RWPE2 (cell line): ENCODE data around the gene HK2.

Experiments
- ATAC-seq: fragments of 200-7000 bp; cut with Tn5 transposase; 3 replicates; pipeline ENCODE4 v1.9.1; 2021; ENCODE audit warnings: low read depth
- DNase-seq: peaks from one replicate; pipeline ENCODE4 v3.0.0-alpha.2; 2020; ENCODE audit warnings: low spot score
- H3K27ac ChIP-seq: fragments of 450-650 bp; 2 replicates; pipeline ENCODE4 v1.5.1; 2017; ENCODE audit warnings: mild to moderate bottlenecking; ENCODE audit not compliant: poor library complexity, severe bottlenecking
- H3K27me3 ChIP-seq: fragments of 250-450 bp; sonication (Bioruptor Pico); 2 replicates; pipeline ENCODE4 v1.5.1; 2021; ENCODE audit warnings: mild to moderate bottlenecking, moderate library complexity; ENCODE audit not compliant: insufficient read depth, poor library complexity, severe bottlenecking
- H3K36me3 ChIP-seq: fragments of 250-450 bp; sonication (Bioruptor Pico); 2 replicates; pipeline ENCODE4 v1.5.1; 2020; ENCODE audit warnings: low read depth, mild to moderate bottlenecking, moderate library complexity
- H3K4me1 ChIP-seq: fragments of 250-450 bp; sonication (Bioruptor Pico); 2 replicates; pipeline ENCODE4 v1.5.1; 2021; ENCODE audit warnings: mild to moderate bottlenecking, moderate library complexity; ENCODE audit not compliant: insufficient read depth, poor library complexity, severe bottlenecking
- H3K4me3 ChIP-seq: fragments of 250-450 bp; sonication (Bioruptor Pico); 2 replicates; pipeline ENCODE4 v1.5.1; 2021; ENCODE audit warnings: mild to moderate bottlenecking, moderate library complexity; ENCODE audit not compliant: severe bottlenecking
- H3K9me3 ChIP-seq: fragments of 250-450 bp; sonication (Bioruptor Pico); 2 replicates; pipeline ENCODE4 v1.5.1; 2021; ENCODE audit warnings: mild to moderate bottlenecking, moderate library complexity; ENCODE audit not compliant: severe bottlenecking
- TF ChIP-seq, protein P1 (sequence below): fragments of 450-650 bp; IDR thresholded peaks from one replicate; pipeline ENCODE4 v1.5.1; 2017; ENCODE audit warnings: mild to moderate bottlenecking, moderate library complexity; ENCODE audit not compliant: poor library complexity, severe bottlenecking

HK2 gene

DNA sequence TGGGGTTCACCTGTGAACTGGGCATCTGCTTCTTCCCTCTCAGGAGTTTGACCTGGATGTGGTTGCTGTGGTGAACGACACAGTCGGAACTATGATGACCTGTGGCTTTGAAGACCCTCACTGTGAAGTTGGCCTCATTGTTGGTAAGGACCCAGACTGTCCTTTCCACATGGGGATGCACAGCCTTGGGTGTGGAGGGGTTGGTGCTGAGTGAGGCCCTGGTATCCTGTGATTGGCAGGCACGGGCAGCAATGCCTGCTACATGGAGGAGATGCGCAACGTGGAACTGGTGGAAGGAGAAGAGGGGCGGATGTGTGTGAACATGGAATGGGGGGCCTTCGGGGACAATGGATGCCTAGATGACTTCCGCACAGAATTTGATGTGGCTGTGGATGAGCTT lies 52.3 kb downstream of the HK2 start:
- Histone ChIP-seq H3K4me3 (no peak overlapping the region), H3K27me3 (no peaks in the 10 kb centered on the region), H3K9me3 (no peaks in the 10 kb centered on the region), H3K27ac (peak overlapping the region; percentile 95), H3K4me1 (peaks cover 22% of the 10 kb centered on the region), H3K36me3 (peaks cover 87% of the 10 kb centered on the region)
- TF ChIP-seq, protein P1, sequence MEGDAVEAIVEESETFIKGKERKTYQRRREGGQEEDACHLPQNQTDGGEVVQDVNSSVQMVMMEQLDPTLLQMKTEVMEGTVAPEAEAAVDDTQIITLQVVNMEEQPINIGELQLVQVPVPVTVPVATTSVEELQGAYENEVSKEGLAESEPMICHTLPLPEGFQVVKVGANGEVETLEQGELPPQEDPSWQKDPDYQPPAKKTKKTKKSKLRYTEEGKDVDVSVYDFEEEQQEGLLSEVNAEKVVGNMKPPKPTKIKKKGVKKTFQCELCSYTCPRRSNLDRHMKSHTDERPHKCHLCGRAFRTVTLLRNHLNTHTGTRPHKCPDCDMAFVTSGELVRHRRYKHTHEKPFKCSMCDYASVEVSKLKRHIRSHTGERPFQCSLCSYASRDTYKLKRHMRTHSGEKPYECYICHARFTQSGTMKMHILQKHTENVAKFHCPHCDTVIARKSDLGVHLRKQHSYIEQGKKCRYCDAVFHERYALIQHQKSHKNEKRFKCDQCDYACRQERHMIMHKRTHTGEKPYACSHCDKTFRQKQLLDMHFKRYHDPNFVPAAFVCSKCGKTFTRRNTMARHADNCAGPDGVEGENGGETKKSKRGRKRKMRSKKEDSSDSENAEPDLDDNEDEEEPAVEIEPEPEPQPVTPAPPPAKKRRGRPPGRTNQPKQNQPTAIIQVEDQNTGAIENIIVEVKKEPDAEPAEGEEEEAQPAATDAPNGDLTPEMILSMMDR: no peak
- ATAC-seq (no peak), DNase-seq (no peak)

DNA sequence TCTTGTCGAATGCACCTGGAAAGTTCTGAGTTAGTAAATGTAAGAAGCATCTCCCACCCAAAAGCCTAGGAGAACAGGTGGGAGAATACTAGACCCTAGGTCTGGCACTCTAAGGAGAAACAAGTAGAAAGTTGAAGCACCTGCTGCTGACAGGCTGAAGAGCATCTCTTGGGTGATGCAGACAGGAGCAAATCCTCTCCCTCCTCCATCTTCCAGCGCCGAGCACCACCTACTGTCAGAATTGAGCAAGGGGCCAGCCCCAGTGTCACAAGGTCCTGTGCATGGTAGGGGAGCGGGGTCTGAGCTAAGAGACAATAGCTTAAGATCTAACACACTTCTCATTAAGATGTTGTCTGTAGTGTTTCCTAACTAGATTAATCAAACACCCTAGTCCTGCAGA lies 52.9 kb downstream of the HK2 start:
- DNase-seq (no peak), ATAC-seq (no peak)

DNA sequence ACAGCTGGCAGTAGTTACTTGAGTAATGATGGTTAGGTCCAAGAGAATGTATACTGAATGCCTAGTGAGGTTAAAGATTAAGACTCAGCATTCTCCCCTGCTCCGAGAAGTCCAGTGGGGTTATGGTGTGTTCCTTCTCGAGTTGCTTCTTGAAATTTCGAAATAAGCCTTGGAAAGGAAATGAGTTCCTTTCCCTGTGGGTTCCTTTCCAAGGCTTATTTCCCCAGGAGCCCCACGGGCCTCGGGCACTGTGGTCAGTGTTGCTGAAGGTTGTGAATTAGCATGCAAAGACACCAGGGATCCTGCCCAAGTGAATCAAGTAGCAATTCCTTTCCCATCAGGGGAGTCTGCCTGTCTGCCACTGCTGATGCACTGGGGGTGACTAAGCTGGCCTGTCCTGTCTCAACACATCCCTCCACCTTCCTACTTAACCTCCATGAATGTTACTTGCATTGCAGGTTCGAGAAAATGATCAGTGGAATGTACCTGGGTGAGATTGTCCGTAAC lies 53.6 kb downstream of the HK2 start:
- TF ChIP-seq, protein P1: no peak
- peak; percentile 92 for ATAC-seq
- peaks cover 27% of the 10 kb centered on the region for H3K4me1 ChIP-seq
- H3K27me3 ChIP-seq: no peaks in the 10 kb centered on the region
- no peaks in the 10 kb centered on the region for H3K9me3 ChIP-seq
- DNase-seq: peak; percentile 90
- H3K36me3 ChIP-seq: peaks cover 82% of the 10 kb centered on the region
- no peak overlapping the region for H3K4me3 ChIP-seq
- H3K27ac ChIP-seq: peak overlapping the region; percentile 95

More for the DNA sequence above, 52.9 kb downstream of the HK2 start:
- peak overlapping the region; percentile 95 for H3K27ac ChIP-seq
- H3K4me1 ChIP-seq: peaks cover 22% of the 10 kb centered on the region
- no peaks in the 10 kb centered on the region for H3K9me3 ChIP-seq
- H3K36me3 ChIP-seq: peaks cover 81% of the 10 kb centered on the region
- TF ChIP-seq, protein P1: peak; percentile 14
- H3K27me3 ChIP-seq: no peaks in the 10 kb centered on the region
- no peak overlapping the region for H3K4me3 ChIP-seq

DNA sequence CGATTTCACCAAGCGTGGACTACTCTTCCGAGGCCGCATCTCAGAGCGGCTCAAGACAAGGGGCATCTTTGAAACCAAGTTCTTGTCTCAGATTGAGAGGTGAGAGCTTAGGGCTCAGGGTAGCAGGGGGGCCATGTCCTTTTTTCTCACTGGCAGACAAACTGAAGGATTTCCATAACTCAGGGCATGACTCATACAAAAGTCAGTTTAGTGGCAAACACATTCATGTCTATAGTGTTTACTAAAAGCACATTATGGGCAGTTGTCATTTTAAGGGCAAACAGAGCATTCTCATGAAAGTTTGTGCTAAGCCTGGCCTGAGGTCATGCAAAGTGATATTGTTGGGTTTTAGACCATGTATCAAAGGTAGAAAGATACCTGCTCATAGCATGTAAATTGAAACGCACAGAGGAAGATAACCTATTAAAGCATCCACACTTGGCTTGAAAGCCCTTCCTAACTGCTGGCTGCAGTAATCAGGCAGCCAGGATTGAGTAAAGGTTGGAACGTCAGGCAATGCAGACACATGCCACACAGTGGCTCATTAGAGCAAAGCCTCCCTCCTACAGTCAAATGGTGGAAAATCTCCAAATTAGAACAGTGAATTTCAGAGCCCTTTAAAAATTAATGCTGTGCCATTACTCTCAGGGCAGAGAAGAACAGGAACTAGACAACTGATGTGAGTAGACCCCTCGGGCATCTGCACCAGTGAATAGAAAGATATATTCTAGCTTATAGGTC lies 54.2 kb downstream of the HK2 start:
- Histone ChIP-seq H3K4me3 (no peak overlapping the region), H3K27ac (peak overlapping the region; percentile 95), H3K4me1 (peaks cover 33% of the 10 kb centered on the region), H3K9me3 (no peaks in the 10 kb centered on the region), H3K27me3 (no peaks in the 10 kb centered on the region), H3K36me3 (peaks cover 77% of the 10 kb centered on the region)
- DNase-seq (no peak), ATAC-seq (peak; percentile 40)
- TF ChIP-seq, protein P1: peak; percentile 13

DNA sequence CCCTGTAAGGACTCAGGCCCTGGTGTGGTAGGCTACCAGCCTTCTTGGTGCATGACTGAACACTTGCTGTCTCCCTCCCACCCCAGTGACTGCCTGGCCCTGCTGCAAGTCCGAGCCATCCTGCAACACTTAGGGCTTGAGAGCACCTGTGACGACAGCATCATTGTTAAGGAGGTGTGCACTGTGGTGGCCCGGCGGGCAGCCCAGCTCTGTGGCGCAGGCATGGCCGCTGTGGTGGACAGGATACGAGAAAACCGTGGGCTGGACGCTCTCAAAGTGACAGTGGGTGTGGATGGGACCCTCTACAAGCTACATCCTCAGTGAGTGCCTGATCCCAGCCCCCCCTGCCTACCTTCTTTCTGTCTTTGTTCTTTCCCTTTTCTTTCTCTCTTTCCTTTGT lies 55.2 kb downstream of the HK2 start:
- peak overlapping the region; percentile 95 for H3K27ac ChIP-seq
- no peak for DNase-seq
- peaks cover 43% of the 10 kb centered on the region for H3K4me1 ChIP-seq
- H3K36me3 ChIP-seq: peaks cover 70% of the 10 kb centered on the region
- H3K4me3 ChIP-seq: no peak overlapping the region
- H3K9me3 ChIP-seq: no peaks in the 10 kb centered on the region
- TF ChIP-seq, protein P1: no peak
- ATAC-seq: no peak
- no peaks in the 10 kb centered on the region for H3K27me3 ChIP-seq
